Uterus (tissue), 2 donors: Measurements from ENCODE around the gene ZSCAN5C.

Experiments
- POLR2A ChIP-seq, 2 donors: fragments of 450-650 bp; IDR thresholded peaks; one replicate each; pipeline ENCODE4 v1.6.1; 2016; ENCODE audit warnings: antibody characterized with exemption in 2 of 2, mild to moderate bottlenecking in 1 of 2, moderate library complexity in 1 of 2
- TF ChIP-seq, protein P1 (sequence below), 4 experiments: fragments of 200-600 bp in 2 of 4; fragments of 450-650 bp in 2 of 4; sonication (generic) in 2 of 4; IDR thresholded peaks; one replicate each; pipeline ENCODE4 v1.5.1; 2016 to 2019; ENCODE audit warnings: antibody characterized with exemption in 4 of 4, mild to moderate bottlenecking in 2 of 4, moderate library complexity in 1 of 4

DNA sequence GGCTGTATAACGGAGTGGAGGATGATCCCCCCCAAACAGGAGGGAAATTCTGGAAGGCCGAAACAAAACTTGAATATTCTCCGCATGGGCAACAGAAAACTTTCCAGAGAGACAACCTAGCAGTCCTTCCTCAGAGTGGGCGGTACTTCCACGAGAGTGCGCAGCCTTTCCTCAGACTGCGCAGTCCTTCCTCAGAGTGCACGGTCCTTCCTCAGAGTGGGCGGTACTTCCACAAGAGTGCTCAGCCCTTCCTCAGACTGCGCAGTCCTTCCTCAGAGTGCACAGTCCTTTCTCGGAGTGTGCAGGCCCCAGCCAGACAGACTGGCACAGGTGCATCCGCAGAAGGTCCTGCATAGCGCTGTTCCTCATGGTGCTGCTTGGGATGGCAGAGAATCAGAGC is 39.0 kb upstream of the ZSCAN5C start:
- TF ChIP-seq, protein P1, sequence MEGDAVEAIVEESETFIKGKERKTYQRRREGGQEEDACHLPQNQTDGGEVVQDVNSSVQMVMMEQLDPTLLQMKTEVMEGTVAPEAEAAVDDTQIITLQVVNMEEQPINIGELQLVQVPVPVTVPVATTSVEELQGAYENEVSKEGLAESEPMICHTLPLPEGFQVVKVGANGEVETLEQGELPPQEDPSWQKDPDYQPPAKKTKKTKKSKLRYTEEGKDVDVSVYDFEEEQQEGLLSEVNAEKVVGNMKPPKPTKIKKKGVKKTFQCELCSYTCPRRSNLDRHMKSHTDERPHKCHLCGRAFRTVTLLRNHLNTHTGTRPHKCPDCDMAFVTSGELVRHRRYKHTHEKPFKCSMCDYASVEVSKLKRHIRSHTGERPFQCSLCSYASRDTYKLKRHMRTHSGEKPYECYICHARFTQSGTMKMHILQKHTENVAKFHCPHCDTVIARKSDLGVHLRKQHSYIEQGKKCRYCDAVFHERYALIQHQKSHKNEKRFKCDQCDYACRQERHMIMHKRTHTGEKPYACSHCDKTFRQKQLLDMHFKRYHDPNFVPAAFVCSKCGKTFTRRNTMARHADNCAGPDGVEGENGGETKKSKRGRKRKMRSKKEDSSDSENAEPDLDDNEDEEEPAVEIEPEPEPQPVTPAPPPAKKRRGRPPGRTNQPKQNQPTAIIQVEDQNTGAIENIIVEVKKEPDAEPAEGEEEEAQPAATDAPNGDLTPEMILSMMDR (IDR thresholded peaks at IDR 0.05), result no peak
- TF ChIP-seq POLR2A (IDR thresholded peaks at IDR 0.05), result no peak
